ENCODE data around the gene ERO1B.

The ERO1B gene

DNA sequence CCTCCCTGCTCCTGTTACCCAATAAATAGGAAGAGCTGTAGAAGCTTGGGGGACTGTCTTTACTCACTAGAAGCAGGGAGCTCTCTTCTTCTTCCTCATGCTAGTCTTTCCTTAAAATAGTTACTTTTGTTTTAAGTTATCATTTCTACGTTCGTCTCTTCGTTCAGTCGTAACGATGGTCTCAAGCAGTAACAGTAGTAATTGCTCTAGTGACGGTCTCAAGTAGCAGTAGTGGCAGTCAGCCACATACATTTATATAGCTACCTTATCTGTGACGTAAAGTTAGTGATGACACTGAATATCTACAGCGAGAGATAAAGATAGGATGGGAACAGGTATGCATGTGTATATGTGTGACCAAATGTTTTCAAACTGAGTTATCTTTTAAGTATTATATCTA lies 15.4 kb upstream of the ERO1B start:
- no peak for DNase-seq (ENCODE audit: low read depth, low spot score)

DNA sequence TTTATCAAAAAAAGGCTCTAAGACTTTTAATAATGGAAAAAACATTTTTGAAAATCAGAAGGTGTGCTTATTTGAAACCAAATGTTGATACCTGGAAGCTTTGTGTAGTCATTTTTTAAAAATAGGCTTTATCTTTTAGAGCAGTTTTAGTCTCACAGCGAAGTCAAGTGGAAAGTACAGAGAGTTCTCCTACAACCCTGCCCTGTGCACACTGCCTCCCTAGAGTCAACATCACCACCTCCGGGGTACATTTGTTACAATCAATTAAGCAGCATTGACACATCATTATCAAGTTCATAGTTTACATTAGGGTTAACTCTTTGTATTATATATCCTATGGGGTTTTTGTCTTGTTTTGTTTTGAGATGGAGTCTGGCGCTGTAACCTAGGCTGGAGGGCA lies 10.7 kb upstream of the ERO1B start:
- DNase-seq (ENCODE audit: low read depth, low spot score): no peak

- DNase-seq (ENCODE audit: low read depth, low spot score): no peak
Observed at GRCh38 chr1:236289492-236290131, 7.9 kb upstream of the ERO1B start.

DNA sequence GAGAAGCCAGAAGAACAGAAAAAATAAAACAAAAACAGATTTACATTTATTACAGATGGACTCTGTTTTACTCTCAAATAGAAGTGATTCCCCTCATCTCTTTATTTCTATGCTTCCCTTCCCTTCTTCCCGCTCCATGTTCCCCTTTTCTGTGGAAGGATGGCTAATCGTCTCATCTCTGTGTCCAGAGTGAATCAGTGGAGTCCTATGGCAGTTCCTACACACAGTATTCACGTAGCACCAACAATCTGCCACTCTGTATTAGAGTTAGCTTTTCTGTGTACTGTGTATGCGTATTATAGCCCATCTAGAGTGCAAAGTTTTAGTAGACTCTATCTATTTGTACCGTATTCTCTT lies 6.8 kb upstream of the ERO1B start:
- no peak for DNase-seq (ENCODE audit: low read depth, low spot score)

DNA sequence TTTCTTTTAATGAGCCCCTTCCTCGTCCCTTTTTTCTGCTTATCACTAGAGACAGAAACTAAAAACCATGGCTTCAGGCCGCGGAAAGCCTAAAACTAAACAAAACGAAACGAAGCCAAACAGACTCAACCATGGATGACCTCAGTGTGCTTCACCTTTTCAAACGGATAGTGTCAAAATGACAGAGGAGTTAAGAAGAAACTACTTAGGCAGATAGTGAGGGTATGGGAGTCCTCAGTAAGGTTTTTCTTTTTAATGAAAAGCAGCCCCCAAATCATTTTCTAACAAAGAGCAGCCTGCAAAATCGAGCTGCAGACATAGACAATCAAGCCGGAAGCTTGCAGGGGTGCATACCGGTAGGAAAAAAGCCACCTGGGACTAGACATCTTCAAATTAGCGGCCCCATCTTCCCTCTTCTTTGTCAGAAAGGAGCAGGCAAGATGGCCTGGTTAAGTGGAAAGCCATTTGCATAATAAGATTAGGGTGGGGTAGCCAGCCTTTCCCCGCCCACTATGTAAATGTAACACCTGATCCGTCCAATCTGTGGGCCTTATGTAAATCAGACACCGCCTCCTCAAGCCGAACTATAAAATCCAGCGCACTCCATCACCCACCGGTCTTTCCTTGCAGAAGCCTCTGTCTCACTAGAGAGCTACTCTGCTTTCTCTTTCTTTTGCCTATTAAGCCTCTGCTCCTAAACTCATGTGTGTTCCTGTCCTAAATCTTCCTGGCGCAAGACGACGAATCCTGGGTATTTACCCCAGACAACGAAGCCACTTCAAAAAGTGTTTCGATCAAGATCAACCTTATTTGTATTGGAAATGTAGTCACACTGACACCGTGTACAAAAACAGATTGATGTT lies 6.2 kb upstream of the ERO1B start:
- no peak for DNase-seq (ENCODE audit: low read depth, low spot score)

- DNase-seq (ENCODE audit: low read depth, low spot score): no peak
Observed at GRCh38 chr1:236287356-236287755, 5.6 kb upstream of the ERO1B start.

GRCh38 chr1:236284291-236284721 lies 2.5 kb upstream of the ERO1B start:
- no peak for DNase-seq (ENCODE audit: low read depth, low spot score)

GRCh38 chr1:236282719-236283118 lies 961 bp upstream of the ERO1B start:
- no peak for DNase-seq (ENCODE audit: low read depth, low spot score)

GRCh38 chr1:236282425-236282716 lies 613 bp upstream of the ERO1B start:
- DNase-seq (ENCODE audit: low read depth, low spot score): no peak

GRCh38 chr1:236281198-236281653 lies 532 bp downstream of the ERO1B start:
- no peak for DNase-seq (ENCODE audit: low read depth, low spot score)

GRCh38 chr1:236280438-236281197 lies 1.1 kb downstream of the ERO1B start:
- no peak for DNase-seq (ENCODE audit: low read depth, low spot score)

DNA sequence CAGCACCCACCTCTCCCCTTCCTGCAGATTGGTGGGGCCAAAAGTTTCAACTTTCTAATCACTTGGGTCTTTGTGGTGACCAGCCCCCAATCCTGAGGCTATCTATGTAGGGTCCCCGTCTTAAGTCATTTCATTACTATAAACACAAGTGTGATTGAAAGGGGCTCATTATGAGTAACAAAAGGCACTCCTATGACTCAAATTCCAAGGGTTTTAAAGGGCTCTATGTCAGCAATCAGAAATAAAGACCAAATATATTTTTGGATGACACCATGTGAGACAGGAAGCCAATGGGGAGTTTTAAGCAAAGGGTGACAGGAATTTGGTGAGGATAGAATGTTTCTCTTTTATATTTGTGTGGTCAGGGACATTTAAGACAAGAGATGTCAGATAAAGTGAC lies 6.2 kb downstream of the ERO1B start:
- DNase-seq (ENCODE audit: low read depth, low spot score): no peak

DNA sequence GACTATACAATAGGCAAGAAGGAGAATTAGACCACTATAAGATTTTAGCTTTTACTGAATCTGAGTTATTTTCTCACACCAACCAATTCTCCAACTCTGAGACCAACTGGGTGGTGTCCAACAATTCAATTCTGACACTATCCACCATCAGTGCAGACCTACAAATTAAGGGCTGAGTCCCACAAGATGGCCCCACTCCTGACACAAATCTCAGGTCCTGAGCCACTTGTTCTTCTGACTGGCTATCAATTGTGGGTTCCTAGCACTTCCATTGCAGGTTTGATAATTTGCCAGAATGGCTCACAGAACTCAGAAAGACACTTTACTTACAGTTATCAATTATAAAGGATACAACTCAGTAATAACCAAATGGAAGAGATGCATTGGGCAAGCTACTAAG lies 6.7 kb downstream of the ERO1B start:
- no peak for DNase-seq (ENCODE audit: low read depth, low spot score)

DNA sequence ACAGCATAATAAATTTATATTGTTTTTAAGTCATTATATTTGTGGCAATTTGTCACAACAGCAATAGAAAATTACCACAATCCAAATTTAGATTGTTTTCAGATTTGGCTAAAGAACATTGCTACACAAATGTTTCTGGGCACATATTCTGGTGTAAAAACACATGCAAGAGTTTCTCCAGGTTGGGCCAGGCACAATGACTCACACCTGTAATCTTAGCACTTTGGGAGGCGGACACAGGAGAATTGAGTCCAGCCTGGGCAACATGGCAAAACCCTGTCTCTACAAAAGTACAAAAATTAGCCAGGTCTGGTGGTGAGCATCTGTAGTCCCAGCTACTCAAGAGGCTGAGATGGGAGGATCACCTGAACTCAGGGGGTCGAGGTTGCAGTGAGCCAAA lies 8.4 kb downstream of the ERO1B start:
- DNase-seq (ENCODE audit: low read depth, low spot score): no peak

GRCh38 chr1:236269439-236269838 lies 12.3 kb downstream of the ERO1B start:
- DNase-seq (ENCODE audit: low read depth, low spot score): no peak

DNA sequence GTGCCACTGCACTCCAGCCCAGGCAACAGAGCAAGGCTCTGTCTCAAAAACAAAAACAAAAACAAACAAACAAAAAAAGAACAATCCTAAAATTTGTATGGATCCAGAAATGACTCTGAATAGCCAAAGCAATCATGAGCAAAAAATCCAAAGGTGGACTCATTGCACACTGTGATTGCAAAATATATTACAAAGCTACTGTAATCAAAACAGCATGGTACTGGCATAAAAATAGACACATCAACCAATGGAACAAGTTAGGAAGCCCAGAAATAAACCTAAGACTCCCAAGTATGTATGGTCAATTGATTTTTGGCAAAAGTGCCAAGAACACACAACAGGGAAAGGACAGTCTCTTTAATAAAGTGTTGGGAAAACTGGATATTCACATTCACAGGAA lies 19.9 kb downstream of the ERO1B start:
- no peak for DNase-seq (ENCODE audit: low read depth, low spot score)

DNA sequence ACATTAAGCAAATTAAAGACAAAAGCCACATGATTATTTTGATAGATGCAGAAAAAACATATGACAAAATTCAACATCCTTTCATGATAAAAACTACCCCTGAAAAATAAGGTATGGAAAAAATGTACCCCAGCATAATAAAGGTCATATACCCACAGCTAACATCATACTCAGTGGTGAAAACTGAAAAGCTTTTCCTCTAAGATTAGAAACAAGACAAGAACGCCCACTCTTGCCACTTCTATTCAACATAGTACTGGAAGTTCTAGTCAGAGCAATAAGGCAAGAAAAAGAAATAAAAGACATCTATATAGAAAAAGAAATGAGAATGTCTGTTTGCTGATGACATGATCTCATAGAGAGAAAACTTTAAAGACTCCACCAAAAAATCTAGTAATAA lies 20.7 kb downstream of the ERO1B start:
- no peak for DNase-seq (ENCODE audit: low read depth, low spot score)

GRCh38 chr1:236259043-236259442 lies 22.7 kb downstream of the ERO1B start:
- no peak for DNase-seq (ENCODE audit: low read depth, low spot score)

GRCh38 chr1:236258114-236258622 lies 23.6 kb downstream of the ERO1B start:
- DNase-seq (ENCODE audit: low read depth, low spot score): no peak

DNA sequence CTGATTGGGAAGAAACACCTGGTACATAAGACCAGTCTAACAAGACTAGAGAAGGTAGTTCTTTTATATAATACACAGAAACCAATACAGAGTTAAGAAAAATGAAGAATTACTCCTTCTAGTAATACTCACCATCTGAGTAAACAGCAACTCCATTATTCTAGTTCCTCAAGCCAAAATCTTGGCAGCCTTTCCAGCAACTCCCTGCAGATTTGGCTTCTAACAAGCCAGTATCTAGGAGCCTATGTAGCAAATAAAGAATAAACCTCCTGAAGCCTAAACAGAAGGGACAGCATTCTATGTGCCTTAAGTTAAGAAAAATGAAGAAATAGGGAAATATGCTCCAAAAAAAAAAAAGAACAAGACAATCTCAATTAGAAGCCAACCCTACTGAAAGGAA lies 24.5 kb downstream of the ERO1B start:
- DNase-seq (ENCODE audit: low read depth, low spot score): no peak

GRCh38 chr1:236253918-236254637 lies 27.7 kb downstream of the ERO1B start:
- no peak for DNase-seq (ENCODE audit: low read depth, low spot score)

DNA sequence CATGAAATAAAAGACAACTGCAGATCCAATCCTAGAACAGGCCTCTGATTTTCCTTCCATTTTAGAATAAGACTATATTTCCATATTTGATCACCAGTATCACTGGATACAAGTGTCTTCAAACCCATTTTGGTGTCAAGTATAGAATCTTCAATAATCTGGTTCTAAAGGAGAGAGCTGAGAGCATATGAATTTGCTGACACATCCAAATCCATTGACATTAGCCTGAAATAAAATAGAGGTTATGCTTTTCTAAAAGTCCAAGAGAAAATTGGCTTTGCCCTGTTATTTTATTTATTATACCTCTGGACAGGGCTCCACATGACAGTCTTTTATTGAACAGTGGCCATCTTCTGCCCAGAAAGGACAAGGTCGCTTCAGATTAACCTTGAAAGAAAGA lies 28.6 kb downstream of the ERO1B start:
- no peak for DNase-seq (ENCODE audit: low read depth, low spot score)
